Osteoblast (primary cell): ENCODE results near the gene EEF2K. TPM values are rescaled to one million over a fixed set of nuclear protein-coding genes. Genes with fewer than 3 reads are reported as not detected.

Experiments used
- DNase-seq: peaks from one replicate; pipeline ENCODE4 v3.0.0; 2011; ENCODE audit warnings: low spot score, mixed read lengths; ENCODE audit not compliant: insufficient read length; ENCODE audit errors: missing footprints
- H2AFZ ChIP-seq: 2 replicates; pipeline ENCODE4 v1.6.0; 2011; ENCODE audit warnings: mild to moderate bottlenecking, low read length
- H3K27ac ChIP-seq: 2 replicates; pipeline ENCODE4 v1.5.1; 2011; ENCODE audit warnings: mild to moderate bottlenecking, low read depth, low read length, moderate library complexity
- H3K27me3 ChIP-seq: 2 replicates; pipeline ENCODE4 v1.6.0; 2012; ENCODE audit warnings: mild to moderate bottlenecking, control low read depth, inconsistent platforms, low read length, moderate library complexity; ENCODE audit not compliant: insufficient read depth
- H3K36me3 ChIP-seq: 2 replicates; pipeline ENCODE4 v1.5.1; 2011; ENCODE audit warnings: mild to moderate bottlenecking, low read length, control low read depth, moderate library complexity; ENCODE audit not compliant: insufficient read depth
- H3K4me1 ChIP-seq: 2 replicates; pipeline ENCODE4 v1.5.1; 2011; ENCODE audit warnings: mild to moderate bottlenecking, low read length, control low read depth, moderate library complexity; ENCODE audit not compliant: insufficient read depth
- H3K4me2 ChIP-seq: 2 replicates; pipeline ENCODE4 v1.6.0; 2011; ENCODE audit warnings: mild to moderate bottlenecking, low read length; ENCODE audit not compliant: insufficient read depth
- H3K4me3 ChIP-seq: fragments of 200-600 bp; sonication (generic); 3 replicates; pipeline ENCODE4 v1.5.1; 2012; ENCODE audit warnings: mild to moderate bottlenecking, low read length, inconsistent platforms; ENCODE audit not compliant: insufficient read depth
- H3K79me2 ChIP-seq: 2 replicates; pipeline ENCODE4 v1.6.0; 2012; ENCODE audit warnings: mild to moderate bottlenecking, low read length, control low read depth, inconsistent platforms; ENCODE audit not compliant: insufficient read depth
- H3K9me3 ChIP-seq: 2 replicates; pipeline ENCODE4 v1.5.1; 2011; ENCODE audit warnings: low read depth, low read length, control low read depth
- H4K20me1 ChIP-seq: 2 replicates; pipeline ENCODE4 v1.6.0; 2012; ENCODE audit warnings: mild to moderate bottlenecking, low read length, control low read depth; ENCODE audit not compliant: insufficient read depth
- total RNA-seq: library from RNA; depleted of rRNA; stranded (reverse); fragments of >200 nt; gene quantifications from 2 replicates; pipeline ENCODE4 v1.2.3, GENCODE V29; 2012
- TF ChIP-seq, protein P1 (sequence below): IDR thresholded peaks from 2 replicates; pipeline ENCODE4 v1.5.1; 2011; ENCODE audit warnings: mild to moderate bottlenecking, low read depth, low read length, moderate library complexity; ENCODE audit errors: extremely low read depth

EEF2K gene
- total RNA-seq, 1 donor, result 41.6 TPM

DNA sequence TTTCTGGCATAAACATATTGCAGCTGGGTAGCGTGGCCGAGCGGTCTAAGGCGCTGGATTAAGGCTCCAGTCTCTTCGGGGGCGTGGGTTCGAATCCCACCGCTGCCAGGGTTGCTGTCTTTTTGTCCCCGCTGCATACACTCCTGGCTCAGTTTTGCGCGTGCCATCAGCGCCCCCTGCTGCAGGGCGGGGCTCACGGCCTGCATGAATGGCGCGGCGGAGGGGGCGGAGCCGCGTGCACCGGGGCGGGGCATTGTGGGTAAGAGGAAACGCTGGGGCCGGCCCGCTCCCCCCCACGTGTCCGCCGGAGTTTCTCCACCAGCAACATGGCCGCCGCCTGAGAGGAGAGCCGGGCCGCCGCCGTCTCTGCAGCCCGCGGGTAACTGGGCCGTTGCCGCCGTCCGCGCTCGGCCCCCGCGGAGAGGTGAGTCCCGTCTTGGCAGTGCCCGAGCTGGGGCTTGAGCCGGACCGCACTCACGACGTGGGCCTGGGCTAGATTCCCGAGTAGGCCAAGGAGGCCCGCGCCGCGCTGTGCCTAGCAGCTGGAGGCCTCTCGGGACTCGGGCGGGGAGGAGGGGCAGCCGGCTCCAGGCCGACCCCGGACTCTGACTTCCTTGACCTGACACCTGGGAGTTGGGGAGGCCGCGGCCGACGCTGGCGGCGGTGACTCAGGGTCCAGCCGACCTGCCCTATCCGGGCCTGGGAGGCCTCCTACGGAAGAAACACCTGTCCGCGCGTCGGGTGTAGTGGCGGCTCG is 91.2 kb downstream of the EEF2K start, which contains the start of gene POLR3E:
POLR3E (plus strand) TSS at position 296 of the 757 bp plus-strand sequence. CDS start 5,560 bp downstream, outside the sequence.
- H4K20me1 ChIP-seq, result peaks cover 34% of the 10 kb centered on the region
- peaks cover 6% of the 10 kb centered on the region for H3K36me3 ChIP-seq
- no peaks in the 10 kb centered on the region for H3K9me3 ChIP-seq
- no peaks in the 10 kb centered on the region for H3K27me3 ChIP-seq
- peak; percentile 98 for DNase-seq
- H2AFZ ChIP-seq, result peak within 1 kb of the TSS; percentile 99
- H3K79me2 ChIP-seq, result peaks cover 25% of the 10 kb centered on the region
- peak within 1 kb of the TSS; percentile 99 for H3K4me3 ChIP-seq
- TF ChIP-seq, protein P1, sequence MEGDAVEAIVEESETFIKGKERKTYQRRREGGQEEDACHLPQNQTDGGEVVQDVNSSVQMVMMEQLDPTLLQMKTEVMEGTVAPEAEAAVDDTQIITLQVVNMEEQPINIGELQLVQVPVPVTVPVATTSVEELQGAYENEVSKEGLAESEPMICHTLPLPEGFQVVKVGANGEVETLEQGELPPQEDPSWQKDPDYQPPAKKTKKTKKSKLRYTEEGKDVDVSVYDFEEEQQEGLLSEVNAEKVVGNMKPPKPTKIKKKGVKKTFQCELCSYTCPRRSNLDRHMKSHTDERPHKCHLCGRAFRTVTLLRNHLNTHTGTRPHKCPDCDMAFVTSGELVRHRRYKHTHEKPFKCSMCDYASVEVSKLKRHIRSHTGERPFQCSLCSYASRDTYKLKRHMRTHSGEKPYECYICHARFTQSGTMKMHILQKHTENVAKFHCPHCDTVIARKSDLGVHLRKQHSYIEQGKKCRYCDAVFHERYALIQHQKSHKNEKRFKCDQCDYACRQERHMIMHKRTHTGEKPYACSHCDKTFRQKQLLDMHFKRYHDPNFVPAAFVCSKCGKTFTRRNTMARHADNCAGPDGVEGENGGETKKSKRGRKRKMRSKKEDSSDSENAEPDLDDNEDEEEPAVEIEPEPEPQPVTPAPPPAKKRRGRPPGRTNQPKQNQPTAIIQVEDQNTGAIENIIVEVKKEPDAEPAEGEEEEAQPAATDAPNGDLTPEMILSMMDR, result peak; percentile 75
- peak within 1 kb of the TSS; percentile 98 for H3K4me2 ChIP-seq
- H3K27ac ChIP-seq, result peak within 1 kb of the TSS; percentile 80
- H3K4me1 ChIP-seq, result peaks cover 5% of the 10 kb centered on the region

DNA sequence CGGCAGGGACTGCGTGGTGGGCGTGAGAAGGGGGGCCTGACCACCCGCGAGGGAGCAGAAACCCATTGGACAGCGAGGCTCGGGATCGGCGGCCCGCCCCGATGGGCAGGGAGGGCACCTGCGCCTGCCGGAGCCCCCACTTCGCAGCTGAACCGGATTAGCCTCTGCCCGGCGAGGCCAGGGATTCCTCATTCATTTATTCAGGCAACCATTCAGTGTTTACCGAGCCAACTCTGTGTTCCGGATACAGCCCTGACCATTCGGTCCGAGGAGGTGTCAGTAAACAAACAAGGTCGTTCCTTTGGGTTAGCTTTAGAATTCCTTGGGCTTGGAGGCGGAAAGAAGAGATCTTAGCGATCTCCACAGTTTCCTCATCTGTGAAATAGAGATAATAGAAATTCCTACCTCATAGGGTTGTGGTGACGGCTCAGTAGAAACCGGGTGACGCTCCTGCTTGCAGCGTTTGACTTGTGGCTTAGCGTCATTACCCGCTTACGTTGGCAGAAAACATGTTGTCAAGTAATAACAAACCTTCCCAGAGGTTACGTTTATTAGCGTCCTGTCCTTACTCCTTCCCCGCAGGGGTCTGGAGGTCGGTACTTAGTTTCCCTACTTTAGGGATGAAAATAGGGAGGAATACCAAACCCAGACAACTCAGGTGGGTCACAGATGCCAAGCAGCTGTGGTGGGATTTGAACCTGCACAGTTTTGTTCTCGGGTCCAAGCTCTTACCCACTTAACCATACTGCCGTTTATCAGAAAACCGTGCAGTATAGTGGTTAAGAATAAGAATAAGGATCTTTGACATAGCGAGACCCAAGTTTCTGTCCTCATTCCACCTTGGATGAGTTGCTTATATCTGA is 92.0 kb downstream of the EEF2K start:
- H3K4me3 ChIP-seq, result peak overlapping the region; percentile 99
- H3K27ac ChIP-seq, result peak overlapping the region; percentile 80
- H4K20me1 ChIP-seq, result peaks cover 38% of the 10 kb centered on the region
- H3K27me3 ChIP-seq, result no peaks in the 10 kb centered on the region
- H2AFZ ChIP-seq, result peak overlapping the region; percentile 81
- peaks cover 34% of the 10 kb centered on the region for H3K79me2 ChIP-seq
- peak; percentile 90 for DNase-seq
- peaks cover 5% of the 10 kb centered on the region for H3K4me1 ChIP-seq
- no peaks in the 10 kb centered on the region for H3K9me3 ChIP-seq
- TF ChIP-seq, protein P1, result no peak
- H3K36me3 ChIP-seq, result peaks cover 15% of the 10 kb centered on the region
- H3K4me2 ChIP-seq, result peak overlapping the region; percentile 71

DNA sequence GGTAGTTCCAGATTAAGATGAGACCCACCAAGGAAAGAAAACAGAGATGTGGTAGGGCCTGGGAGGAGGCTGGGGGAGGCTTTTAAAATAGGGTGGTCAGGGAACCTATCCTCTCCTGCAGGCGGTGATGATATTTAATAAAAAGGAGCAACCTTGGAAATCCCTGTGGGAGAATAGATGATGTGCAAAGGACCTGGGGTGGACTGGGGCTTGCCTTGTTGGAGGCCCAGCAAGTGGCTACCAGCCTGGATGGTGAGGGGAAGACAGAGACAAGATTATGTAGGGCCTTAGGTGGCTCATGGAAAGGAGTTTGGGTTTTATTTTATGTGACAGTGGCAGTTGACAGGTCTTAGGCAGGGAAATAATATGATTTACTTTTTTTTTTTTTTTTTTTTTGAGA is 93.0 kb downstream of the EEF2K start:
- peaks cover 39% of the 10 kb centered on the region for H3K79me2 ChIP-seq
- H3K4me1 ChIP-seq, result peaks cover 5% of the 10 kb centered on the region
- H3K27ac ChIP-seq, result no peak overlapping the region
- H3K4me3 ChIP-seq, result no peak overlapping the region
- no peak overlapping the region for H2AFZ ChIP-seq
- H4K20me1 ChIP-seq, result peaks cover 40% of the 10 kb centered on the region
- H3K9me3 ChIP-seq, result no peaks in the 10 kb centered on the region
- H3K4me2 ChIP-seq, result peak overlapping the region; percentile 71
- peaks cover 15% of the 10 kb centered on the region for H3K36me3 ChIP-seq
- no peak for DNase-seq
- H3K27me3 ChIP-seq, result no peaks in the 10 kb centered on the region
- TF ChIP-seq, protein P1, result no peak
